WI38 (cell line): ENCODE results near the gene DENND2A.

Experiments
- H3K4me3 ChIP-seq: 2 replicates; pipeline ENCODE4 v1.5.1; 2011; ENCODE audit warnings: low read depth, mild to moderate bottlenecking, control low read depth, low read length
- CTCF ChIP-seq: IDR thresholded peaks from 2 replicates; pipeline ENCODE4 v1.5.1; 2012; ENCODE audit warnings: low read depth, mild to moderate bottlenecking, control low read depth, low read length

DENND2A gene

DNA sequence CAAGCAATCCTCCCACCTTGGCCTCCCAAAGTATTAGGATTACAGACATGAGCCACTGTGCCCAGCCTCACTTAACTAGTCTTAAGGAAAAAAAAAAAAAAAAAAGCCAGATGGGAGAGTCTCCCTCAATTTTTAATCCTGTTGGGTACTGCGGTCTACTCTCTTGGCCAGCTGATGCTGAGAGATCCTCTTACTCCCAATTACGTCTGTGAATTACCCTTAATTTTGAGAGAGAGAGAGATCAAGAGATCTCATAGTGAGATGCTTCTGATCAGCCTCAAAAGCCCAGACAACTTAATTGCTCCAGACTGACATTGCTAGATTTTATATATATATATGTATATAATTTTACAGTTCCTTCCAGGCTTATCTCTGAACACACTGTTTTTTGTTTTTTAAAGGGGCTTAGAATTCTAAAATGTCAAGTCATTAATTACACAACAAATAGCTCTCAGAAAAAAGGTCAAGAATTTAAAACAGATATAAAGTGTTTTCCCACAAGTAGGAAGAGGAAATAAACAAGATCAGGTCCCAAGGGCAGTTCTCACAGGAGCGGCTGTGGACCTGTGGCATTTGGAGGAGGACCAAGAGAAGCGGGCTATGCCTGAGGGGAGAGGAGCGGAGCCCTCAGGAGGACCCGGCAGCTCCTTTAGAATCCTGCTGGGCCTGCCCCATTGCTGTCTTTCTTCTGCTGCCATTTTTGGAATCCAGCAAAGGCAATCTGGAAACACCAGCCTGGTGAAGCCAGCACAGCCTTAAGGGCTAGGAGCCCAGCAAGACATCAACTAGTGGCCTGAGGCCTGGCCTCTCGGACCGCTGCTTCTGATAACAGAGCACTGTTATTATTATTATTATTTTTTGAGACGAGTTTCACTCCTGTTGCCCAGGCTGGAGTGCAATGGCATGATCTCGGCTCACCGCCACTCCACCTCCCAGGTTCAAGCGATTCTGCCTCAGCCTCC is 30.1 kb downstream of the DENND2A start:
- H3K4me3 ChIP-seq: no peak overlapping the region
- no peak for TF ChIP-seq CTCF

DNA sequence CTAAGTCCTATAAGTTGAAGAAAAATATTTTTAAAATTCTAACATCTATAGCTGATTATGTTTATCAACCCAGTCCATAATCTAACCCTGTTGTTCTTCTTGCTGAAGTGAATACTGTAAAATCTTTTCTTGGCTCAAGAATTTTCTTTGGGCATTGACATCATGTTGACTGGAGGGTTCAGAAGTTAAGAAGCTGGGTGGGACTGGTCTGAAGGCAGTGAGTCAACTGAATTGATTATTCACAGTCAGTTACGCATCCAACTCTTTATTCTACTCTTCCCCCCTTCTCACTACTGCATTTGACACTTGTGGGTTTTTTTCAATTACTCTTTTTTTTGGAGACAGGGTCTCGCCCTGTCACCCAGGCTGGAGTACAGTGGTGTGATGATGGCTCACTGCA is 31.0 kb downstream of the DENND2A start:
- TF ChIP-seq CTCF: no peak
- H3K4me3 ChIP-seq: no peak overlapping the region

- H3K4me3 ChIP-seq: no peak overlapping the region
- no peak for TF ChIP-seq CTCF
Measured at GRCh38 chr7:140607441-140607989, 33.1 kb downstream of the DENND2A start.

DNA sequence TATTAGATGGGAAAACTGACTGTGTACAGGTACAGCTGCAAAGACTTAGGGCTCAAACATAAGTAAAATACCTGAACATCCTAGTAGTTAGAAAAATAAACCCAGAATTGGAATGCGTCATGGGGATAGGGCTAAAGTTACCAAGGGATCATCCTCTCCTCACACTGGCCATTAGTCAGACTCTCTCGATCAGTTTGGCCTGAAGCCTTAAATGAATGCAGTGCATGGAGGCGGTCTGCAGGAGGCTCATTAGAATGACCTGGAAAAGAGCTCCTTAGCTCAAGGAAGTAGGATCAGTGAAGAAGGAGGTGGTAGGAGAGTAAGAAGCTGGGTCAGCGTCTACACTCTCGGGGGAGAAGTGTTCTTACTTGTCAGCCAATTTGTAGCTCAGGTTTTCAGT is 35.3 kb downstream of the DENND2A start:
- peak overlapping the region; percentile 2; the same call in 1 of the 2 replicates for H3K4me3 ChIP-seq
- peak; percentile 35; the same call in 1 of the 2 replicates for TF ChIP-seq CTCF

GRCh38 chr7:140604760-140605159 is 35.9 kb downstream of the DENND2A start:
- no peak overlapping the region for H3K4me3 ChIP-seq
- TF ChIP-seq CTCF: no peak

DNA sequence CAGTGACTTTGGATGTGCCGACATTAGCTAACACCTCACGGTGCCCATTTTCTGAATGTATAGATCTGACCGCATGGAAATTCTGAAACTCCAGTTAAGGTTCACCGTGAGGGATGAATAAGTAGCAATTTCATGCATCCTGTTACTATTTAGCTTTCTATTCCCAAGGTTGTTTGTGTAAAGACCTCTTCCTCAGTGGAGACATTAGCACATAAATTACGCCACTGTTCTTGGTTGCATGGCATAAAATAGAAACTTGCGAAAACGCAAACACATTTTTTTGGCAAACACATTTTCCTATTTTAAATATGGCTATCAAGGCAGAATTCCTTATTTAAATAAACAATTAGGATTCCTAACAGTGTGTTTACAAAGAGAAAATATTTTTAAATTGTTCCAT is 36.5 kb downstream of the DENND2A start:
- no peak overlapping the region for H3K4me3 ChIP-seq
- no peak for TF ChIP-seq CTCF

- TF ChIP-seq CTCF: no peak
- H3K4me3 ChIP-seq: no peak overlapping the region
Measured at GRCh38 chr7:140601566-140602174, 38.9 kb downstream of the DENND2A start.
